NCI-H510A (cell line): Measurements from ENCODE around the gene ZNF853.

Experiments
- DNase-seq: peaks from one replicate; lab custom pipeline; 2025; lab: John Stamatoyannopoulos, UW

Gene ZNF853

DNA sequence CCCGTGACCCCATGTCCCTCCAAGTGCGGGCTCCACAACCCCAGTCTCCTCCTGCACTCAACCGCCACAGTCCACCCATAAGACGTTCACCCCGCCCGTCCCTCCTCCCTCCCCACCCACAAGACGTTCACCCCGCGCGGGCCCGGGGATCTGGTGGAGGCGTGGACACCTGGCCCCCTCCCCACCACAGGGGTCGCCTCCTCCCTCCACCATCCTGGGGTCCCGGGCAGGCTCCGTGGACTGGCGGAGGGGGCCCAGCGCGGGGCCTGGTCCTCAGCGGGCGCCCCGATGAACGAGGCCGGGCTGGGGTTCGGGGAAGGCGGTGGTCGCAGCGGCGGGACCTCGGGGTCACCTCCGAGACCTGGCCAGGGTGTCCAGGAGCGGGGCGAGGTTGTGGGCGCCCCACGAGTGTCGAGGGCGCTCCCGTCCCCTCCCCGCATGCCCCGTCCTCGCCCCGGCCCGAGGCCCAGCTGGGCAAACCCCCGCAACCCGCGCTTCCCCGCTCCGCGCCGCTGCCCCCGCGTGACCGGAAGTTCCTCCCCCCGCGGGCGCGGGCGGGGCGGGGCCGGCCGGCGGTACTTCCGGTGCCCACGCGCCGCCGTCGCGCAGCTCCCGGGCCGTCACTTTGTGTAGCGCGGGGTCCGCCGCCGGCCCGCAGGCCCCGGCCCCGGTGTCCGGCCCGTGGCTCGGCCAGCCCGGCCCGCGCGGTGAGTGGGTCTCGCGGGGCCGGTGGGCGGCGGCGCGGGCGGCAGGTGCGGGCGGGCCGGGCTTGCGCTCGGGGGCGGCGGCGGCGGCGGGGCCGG, 21.5 kb downstream of the ZNF853 start, which contains the start of gene ZNF316:
TSS of gene ZNF316 (plus strand) at position 578 of the 803 bp plus-strand sequence. CDS start 5,092 bp downstream, outside the sequence.
- no peak for DNase-seq

GRCh38 chr7:6637544-6638229, 22.3 kb downstream of the ZNF853 start:
- no peak for DNase-seq

DNA sequence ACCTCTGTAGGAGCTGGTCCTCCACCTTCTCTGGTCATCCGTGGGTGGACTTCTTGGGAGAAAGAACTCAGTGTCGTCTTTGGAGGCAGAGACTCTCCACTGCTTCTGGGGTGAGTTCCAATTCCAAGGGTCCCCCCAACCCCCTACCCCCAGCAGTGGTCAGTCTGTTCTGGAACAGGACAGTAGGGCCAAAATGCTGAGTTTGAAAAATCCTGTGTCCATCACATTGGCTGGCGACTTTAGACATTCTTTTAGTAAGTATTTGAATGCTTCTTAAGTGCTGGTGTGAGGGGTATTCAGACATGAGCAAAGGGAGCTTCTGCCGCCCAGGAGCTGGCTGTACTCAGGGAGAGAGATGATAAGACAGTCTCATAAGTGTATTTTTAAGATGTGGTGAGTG, 23.6 kb downstream of the ZNF853 start:
- no peak for DNase-seq

DNA sequence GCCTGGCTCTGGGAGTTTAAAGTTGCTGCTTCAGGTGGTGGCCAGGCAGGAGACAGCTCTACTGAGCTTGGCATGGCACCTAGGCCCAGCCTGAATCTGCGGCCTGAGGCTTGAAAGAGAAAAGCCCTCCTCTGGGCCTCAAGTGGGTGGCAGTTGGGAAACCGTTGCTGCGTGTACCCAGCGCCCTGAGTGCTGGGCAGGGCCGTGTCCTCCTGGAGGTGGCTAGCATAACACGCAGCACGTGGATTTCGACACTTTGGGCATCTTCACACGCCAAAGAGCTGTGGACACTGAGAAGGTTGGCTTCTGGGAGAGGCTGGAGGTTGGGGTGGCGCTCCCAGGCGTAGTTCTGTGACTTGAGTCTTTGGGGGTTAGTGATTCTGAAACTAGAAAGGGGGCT, 24.2 kb downstream of the ZNF853 start:
- no peak for DNase-seq

- DNase-seq: no peak
Observed at GRCh38 chr7:6640246-6640721, 24.9 kb downstream of the ZNF853 start.

- DNase-seq: no peak
Observed at GRCh38 chr7:6641305-6642035, 26.1 kb downstream of the ZNF853 start.

GRCh38 chr7:6642239-6642839, 26.9 kb downstream of the ZNF853 start:
- DNase-seq: no peak

DNA sequence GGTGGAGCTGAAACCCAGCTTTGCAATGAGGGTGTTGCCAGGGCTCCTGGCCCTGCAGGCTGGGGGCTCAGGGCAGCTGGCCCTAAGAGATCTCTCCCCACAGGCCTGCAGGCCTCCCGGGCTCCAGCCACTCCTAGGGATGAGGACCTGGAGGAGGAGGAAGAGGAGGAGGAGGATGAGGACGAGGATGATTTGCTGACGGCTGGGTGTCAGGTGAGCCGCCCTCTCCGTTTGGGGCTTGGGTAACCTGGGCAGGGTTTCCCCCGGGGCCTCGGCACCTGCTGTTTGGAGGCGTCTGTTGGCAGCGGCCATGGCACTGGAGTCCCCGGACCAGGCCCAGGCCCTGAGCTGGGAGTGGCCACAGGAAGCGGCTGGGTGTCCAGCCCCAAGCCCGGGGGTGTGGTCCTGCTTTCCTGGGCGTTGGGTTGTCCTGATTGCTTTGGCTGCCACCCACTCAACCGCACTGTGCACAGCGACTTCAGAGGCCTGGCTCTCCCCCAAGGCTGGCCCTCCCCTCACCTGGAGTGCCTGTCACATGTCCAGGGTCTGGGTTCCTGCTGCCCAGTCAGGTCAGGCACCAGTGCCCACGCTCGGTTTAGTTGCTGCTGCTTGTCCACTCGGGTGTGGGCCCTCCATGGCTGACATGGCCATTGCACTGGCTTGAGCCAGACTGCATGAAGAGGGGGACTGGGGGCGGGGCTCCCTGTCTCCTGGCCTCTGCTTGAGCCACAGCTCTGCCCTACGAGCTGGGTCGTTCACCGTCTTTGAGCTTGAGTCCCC, 27.6 kb downstream of the ZNF853 start:
- DNase-seq: no peak

DNA sequence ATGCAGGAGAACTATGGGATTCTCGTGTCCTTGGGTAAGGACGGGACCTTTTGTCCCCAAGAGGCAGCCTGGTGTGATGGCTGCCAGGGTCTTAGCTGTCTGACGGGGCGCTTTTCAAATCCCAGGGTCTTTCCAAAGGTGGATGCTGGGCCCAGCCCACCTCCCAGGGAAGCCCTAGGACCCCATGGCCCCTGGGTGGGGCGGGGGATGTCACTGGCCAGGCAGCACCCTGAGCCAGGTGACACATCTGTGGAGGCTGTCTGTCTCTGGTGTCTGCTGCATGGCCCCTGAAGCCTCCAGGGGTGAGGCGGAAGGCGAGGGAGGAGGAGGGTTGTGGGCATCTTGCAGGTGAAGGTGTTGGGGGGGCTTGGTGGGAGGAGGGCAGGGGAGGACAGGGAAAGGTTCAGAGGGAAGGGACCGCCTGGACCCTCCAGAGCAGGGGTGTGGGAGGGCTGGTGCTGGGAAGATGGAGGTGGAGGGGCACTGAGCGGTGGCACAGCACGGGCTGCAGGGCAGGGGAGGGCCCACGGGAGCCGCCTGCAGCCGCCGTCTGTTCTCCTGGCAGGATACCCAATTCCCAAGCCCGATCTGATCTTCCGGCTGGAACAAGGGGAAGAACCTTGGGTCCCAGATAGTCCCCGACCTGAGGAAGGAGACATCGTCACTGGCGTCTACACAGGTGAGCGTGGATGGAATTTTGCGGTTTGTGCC, 28.7 kb downstream of the ZNF853 start:
- no peak for DNase-seq

DNA sequence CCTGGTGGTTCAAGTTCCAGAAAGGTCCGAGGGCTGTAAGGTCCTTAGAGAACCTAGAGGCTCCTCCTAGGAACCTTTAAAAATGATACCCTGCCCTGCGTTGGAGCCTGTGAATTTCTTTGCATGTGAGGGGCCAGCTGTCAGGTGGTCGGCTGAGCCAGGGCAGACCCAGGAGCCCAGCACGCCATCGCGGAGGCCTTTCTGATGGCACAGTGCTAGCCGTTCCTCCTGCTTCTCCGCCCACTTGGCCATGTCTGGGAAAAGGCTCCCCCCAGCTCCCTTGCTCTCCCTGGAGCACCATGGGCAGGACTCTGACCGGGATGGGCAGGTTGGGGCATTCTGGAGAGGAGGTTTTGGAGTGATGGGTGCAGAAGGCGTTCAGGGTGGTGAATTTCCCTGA, 29.3 kb downstream of the ZNF853 start:
- DNase-seq: no peak

DNA sequence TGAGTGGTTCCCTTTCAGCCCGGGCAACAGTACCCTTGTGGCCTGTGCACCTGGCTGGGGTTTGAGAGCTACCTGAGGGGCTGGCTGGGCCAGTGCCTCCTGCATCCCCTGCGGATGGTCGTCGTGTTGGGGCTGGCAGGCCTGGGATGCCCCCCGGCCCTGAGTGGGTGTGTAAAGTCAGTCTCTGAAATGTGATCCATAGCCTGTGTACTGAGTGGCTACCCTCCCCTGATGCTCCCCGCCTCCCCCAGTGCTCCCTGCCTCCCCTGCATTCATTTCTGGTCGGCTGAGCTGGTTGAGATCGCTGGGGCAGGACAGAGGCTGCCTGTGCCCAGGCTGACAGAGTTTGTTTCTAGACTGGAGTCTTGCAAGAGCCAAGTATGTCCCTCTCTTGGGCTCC, 31.1 kb downstream of the ZNF853 start:
- DNase-seq: no peak

DNA sequence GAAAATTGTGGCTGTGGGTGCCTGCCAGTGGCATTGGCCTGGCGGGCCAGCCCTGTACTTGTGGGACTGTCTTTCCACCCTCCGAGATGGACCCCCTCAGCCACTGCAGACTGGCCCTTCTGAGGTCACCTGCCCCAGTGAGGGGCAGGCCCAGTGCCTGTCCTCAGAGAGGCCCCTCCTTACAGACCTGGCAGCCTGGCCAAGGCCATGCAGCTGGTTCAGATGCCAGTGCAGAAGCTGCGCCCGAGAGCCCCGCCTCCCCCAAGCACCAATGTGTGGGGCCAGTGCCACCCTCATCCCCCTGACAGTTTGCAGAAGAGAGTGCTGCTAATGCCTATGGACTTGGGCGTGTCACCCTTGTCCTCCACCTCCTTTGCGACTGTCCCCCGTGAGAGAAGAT, 31.7 kb downstream of the ZNF853 start:
- DNase-seq: no peak

DNA sequence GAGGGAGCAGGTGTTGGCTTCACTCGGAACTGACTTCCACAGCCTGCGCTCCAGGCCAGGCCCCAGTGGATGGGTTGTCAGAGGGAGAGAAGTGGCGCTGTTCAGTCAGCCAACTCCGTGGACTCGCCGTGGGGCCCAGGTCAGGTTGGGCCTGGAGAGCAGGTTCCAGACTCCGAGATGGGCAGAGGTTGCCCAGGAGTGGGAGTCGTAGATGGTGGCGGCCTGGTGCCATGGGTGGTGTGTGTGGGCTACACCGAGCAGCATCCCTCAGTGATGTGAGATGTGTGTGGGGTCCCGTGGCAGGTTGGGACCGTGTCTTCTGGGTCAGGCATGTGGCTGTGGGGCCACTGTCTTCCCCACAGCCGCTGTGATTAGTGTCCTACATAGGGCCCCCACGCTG, 32.1 kb downstream of the ZNF853 start:
- no peak for DNase-seq

DNA sequence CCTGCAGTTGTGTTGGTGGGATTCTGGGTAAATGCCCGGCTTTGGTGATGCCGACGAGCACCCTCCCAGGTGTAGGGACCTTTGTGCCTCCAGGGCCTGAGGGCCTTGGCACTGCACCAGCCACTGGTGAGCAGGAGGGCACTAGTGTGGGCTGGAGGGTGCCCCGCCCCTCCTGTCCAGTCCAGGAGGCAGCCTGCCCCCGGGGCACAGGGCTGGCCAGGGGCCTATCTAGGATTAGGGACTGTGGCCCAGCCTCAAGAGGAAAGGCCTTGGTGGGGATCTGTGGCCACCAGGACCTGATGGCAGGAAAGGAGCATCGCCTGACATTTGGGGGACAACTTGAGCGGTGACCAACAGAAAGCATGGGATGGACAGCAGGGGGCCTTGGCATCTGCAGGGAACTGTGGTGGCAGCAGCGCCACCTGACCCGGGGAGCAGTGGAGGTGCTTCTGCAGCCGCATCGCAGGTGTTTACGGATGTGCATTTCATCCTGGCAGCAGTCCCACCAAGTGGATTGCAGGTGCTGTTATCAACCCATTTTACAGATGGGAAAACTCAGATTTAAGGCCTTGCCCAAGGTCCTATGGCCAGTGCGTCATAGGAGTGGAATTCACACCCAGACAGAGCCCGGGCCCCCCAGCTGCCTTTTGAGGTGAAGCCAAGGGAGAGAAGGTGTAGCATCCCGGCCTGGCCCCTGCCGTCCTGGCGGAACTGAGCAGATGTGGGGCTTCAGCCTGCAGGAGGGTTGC, 32.8 kb downstream of the ZNF853 start:
- no peak for DNase-seq

- no peak for DNase-seq
Observed at GRCh38 chr7:6648815-6649104, 33.4 kb downstream of the ZNF853 start.

DNA sequence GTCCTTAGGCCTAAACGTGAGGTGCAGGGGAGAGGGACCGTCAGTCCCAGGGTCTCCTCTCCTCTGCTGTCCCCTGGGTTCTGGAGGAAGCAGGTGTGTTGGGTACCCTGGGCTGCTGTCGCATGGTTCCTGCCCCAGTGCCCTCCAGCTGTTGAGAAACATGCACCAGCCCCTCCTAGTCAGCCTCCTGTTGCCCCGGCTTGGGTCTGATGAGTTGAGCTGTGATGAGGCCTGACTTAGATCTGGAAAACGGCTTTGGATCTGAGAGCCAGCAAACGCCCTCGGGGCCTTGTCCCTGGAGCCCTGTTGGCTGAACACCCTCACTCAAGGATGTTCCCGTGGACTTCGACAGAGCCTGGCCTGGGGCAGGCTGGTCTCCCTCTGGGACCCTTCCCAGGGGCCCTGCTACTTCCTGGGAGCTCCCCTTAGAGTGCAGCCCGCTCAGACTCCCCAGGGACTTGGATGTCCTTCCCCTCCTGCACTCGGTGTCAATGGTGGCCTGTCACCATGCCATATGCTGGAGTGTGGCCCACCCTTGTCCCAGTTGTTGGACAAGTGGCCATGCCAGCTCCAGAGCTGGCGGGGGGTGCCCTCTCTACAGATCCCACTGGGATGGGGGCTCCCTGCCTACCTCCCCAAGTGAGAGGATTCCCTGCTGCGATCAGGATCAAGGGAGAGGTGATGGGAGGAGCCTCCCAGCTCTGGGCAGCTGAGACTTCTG, 34.0 kb downstream of the ZNF853 start:
- DNase-seq: no peak

DNA sequence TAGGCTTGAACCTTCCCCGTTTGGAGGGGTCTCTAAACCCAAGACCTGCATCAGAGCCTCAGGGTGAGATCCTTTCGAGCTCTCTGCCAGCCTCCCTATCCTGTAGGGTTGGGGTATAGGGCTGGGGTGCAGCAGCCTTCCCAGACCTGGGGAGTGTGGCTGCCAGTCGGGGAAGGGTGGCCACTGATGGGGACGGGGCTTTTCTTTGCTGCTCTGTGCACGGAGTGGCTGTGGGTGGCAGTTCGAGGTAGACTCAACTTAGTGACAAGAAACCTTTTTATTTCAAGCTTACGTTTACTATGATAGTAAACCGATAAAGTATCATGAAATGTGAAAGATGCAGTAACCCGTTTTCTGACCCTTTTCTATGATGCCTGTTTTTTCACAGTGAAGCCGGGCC, 34.7 kb downstream of the ZNF853 start:
- no peak for DNase-seq

DNA sequence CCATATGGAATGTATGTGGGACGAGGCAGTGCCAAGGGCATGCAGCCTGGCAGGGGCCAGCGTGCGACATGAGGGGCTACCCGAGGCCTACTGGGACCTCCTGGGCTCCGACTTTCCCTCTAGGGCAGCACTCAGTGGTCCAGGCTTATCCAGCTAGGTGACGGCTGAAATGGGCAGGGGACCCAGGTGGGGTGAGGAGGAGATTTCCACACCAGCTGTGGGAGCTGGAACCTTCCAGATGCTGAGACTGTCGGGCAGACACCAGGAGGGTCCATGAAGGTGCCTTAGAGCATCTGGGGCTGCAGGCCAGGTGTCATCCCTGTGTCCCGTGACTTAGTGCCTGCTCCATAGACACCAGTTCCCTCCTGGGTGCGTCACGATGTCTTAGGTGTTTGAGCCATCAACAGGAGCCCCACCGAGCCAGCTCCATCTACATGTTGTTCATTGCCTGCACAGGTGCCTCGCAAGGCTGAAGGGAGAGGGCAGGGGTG, 35.2 kb downstream of the ZNF853 start:
- DNase-seq: no peak

- DNase-seq: no peak
Observed at GRCh38 chr7:6651851-6652445, 36.5 kb downstream of the ZNF853 start.
